NCI-H748 (cell line): ENCODE measurements around the gene RBMX2.
"Not testable (repeated sequence)": the region's sequence is repeated elsewhere in the genome, so short reads cannot be mapped to it uniquely, and the experiment has no call there.

Experiments
- DNase-seq: peaks from one replicate; lab custom pipeline; 2025; ENCODE audit not compliant: unreplicated experiment; lab: John Stamatoyannopoulos, UW

The RBMX2 gene

GRCh38 chrX:130401415-130402207 is at the start of gene RBMX2:
Gene RBMX2 (plus strand): TSS chrX:130401987. CDS start chrX:130402033, 46 bp downstream.
- peak; percentile 81 for DNase-seq

GRCh38 chrX:130352050-130352449 is 49.7 kb upstream of the RBMX2 start:
- not testable (repeated sequence) for DNase-seq

GRCh38 chrX:130376077-130376476 is 25.7 kb upstream of the RBMX2 start:
- no peak for DNase-seq

- no peak for DNase-seq
Measured at GRCh38 chrX:130378024-130378669, 23.6 kb upstream of the RBMX2 start.

- DNase-seq = no peak
Measured at GRCh38 chrX:130385520-130385919, 16.3 kb upstream of the RBMX2 start, which contains the start of gene GPR119. Gene GPR119 (minus strand): TSS chrX:130385674. CDS start chrX:130385447, 227 bp downstream.

GRCh38 chrX:130386408-130386808 is 15.4 kb upstream of the RBMX2 start:
- DNase-seq = no peak

GRCh38 chrX:130393451-130394074 is 8.2 kb upstream of the RBMX2 start:
- peak; percentile 61 for DNase-seq

GRCh38 chrX:130395341-130395740 is 6.4 kb upstream of the RBMX2 start:
- DNase-seq = no peak

- no peak for DNase-seq
Measured at GRCh38 chrX:130402208-130402684, 459 bp downstream of the RBMX2 start.

GRCh38 chrX:130413415-130413814 is 11.6 kb downstream of the RBMX2 start:
- no peak for DNase-seq

- DNase-seq = no peak
Measured at GRCh38 chrX:130414800-130415199, 13.0 kb downstream of the RBMX2 start.

- DNase-seq = no peak
Measured at GRCh38 chrX:130415201-130415600, 13.4 kb downstream of the RBMX2 start.

GRCh38 chrX:130416785-130417184 is 15.0 kb downstream of the RBMX2 start:
- DNase-seq = no peak

GRCh38 chrX:130418066-130418465 is 16.3 kb downstream of the RBMX2 start:
- no peak for DNase-seq

GRCh38 chrX:130418740-130419139 is 17.0 kb downstream of the RBMX2 start:
- no peak for DNase-seq

GRCh38 chrX:130419263-130419662 is 17.5 kb downstream of the RBMX2 start:
- no peak for DNase-seq

- DNase-seq = no peak
Measured at GRCh38 chrX:130426531-130426930, 24.7 kb downstream of the RBMX2 start.

- not testable (repeated sequence) for DNase-seq
Measured at GRCh38 chrX:130429236-130429635, 27.4 kb downstream of the RBMX2 start.

- DNase-seq = no peak
Measured at GRCh38 chrX:130435937-130436336, 34.1 kb downstream of the RBMX2 start.

GRCh38 chrX:130437996-130438395 is 36.2 kb downstream of the RBMX2 start:
- not testable (repeated sequence) for DNase-seq

GRCh38 chrX:130443875-130444274 is 42.1 kb downstream of the RBMX2 start:
- DNase-seq = no peak
